ENCODE data around the gene SLIT3.

Gene SLIT3

GRCh38 chr5:169063316-169063953 is 237.5 kb downstream of the SLIT3 start:
- no peak for DNase-seq

GRCh38 chr5:169062690-169063089 is 238.2 kb downstream of the SLIT3 start:
- no peak for DNase-seq

- no peak for DNase-seq
These were observed 246.4 kb downstream of the SLIT3 start for GRCh38 chr5:169054506-169054905.

- DNase-seq, result no peak
These were observed 248.7 kb downstream of the SLIT3 start for GRCh38 chr5:169052207-169052606.

GRCh38 chr5:169051351-169051750 is 249.6 kb downstream of the SLIT3 start:
- DNase-seq, result no peak

- no peak for DNase-seq
These were observed 250.3 kb downstream of the SLIT3 start for GRCh38 chr5:169050636-169051035.

- DNase-seq, result no peak
These were observed 250.8 kb downstream of the SLIT3 start for GRCh38 chr5:169050146-169050571.

GRCh38 chr5:169049712-169050111 is 251.2 kb downstream of the SLIT3 start:
- DNase-seq, result no peak

GRCh38 chr5:169048181-169049125 is 252.5 kb downstream of the SLIT3 start:
- DNase-seq, result no peak

- DNase-seq, result no peak
These were observed 256.0 kb downstream of the SLIT3 start for GRCh38 chr5:169044962-169045361.

GRCh38 chr5:169041180-169041579 is 259.8 kb downstream of the SLIT3 start:
- no peak for DNase-seq

GRCh38 chr5:169039592-169039991 is 261.3 kb downstream of the SLIT3 start:
- DNase-seq, result no peak

GRCh38 chr5:169037466-169037865 is 263.5 kb downstream of the SLIT3 start:
- DNase-seq, result no peak

GRCh38 chr5:169036079-169036805 is 264.7 kb downstream of the SLIT3 start:
- no peak for DNase-seq

GRCh38 chr5:169029661-169030274 is 271.2 kb downstream of the SLIT3 start:
- DNase-seq, result no peak

- DNase-seq, result no peak
These were observed 271.9 kb downstream of the SLIT3 start for GRCh38 chr5:169029037-169029436.

- DNase-seq, result no peak
These were observed 273.4 kb downstream of the SLIT3 start for GRCh38 chr5:169027501-169028061.

- DNase-seq, result no peak
These were observed 275.4 kb downstream of the SLIT3 start for GRCh38 chr5:169025491-169025890.

GRCh38 chr5:169024421-169024820 is 276.5 kb downstream of the SLIT3 start:
- no peak for DNase-seq

GRCh38 chr5:169022718-169023117 is 278.2 kb downstream of the SLIT3 start:
- DNase-seq, result no peak

GRCh38 chr5:169020102-169020501 is 280.8 kb downstream of the SLIT3 start:
- no peak for DNase-seq

GRCh38 chr5:169018925-169019324 is 282.0 kb downstream of the SLIT3 start:
- no peak for DNase-seq

GRCh38 chr5:169015991-169016390 is 284.9 kb downstream of the SLIT3 start:
- no peak for DNase-seq

Data from stimulated activated CD4-positive, alpha-beta T cell treated with anti-CD3 and anti-CD28 coated beads, Interleukin-4, amount 100 ng/mL, for 1 hour (primary cell).